ENCODE measurements around the gene DHRS7C.
"Not testable (repeated sequence)": the region's sequence is repeated elsewhere in the genome, so short reads cannot be mapped to it uniquely, and the experiment has no call there.

DHRS7C gene

GRCh38 chr17:9809409-9809808 is 18.0 kb upstream of the DHRS7C start:
- no peak for DNase-seq

- no peak for DNase-seq
These were observed 15.3 kb upstream of the DHRS7C start for GRCh38 chr17:9806699-9807098.

GRCh38 chr17:9805769-9806168 is 14.4 kb upstream of the DHRS7C start:
- no peak for DNase-seq

- DNase-seq = no peak
These were observed 11.3 kb upstream of the DHRS7C start for GRCh38 chr17:9802697-9803096.

- DNase-seq = no peak
These were observed 10.9 kb upstream of the DHRS7C start for GRCh38 chr17:9802294-9802693.

GRCh38 chr17:9801505-9801904 is 10.1 kb upstream of the DHRS7C start:
- no peak for DNase-seq

- DNase-seq = no peak
These were observed 7.3 kb upstream of the DHRS7C start for GRCh38 chr17:9798724-9799123.

- DNase-seq = no peak
These were observed 6.6 kb upstream of the DHRS7C start for GRCh38 chr17:9798008-9798407.

GRCh38 chr17:9792181-9792840 is 919 bp upstream of the DHRS7C start:
- no peak for DNase-seq

- no peak for DNase-seq
These were observed 1.1 kb downstream of the DHRS7C start for GRCh38 chr17:9790316-9790715.

- no peak for DNase-seq
These were observed 2.8 kb downstream of the DHRS7C start for GRCh38 chr17:9788601-9789000.

GRCh38 chr17:9784544-9784943 is 6.8 kb downstream of the DHRS7C start:
- no peak for DNase-seq

GRCh38 chr17:9783465-9783864 is 7.9 kb downstream of the DHRS7C start:
- DNase-seq = not testable (repeated sequence)

GRCh38 chr17:9783050-9783449 is 8.3 kb downstream of the DHRS7C start:
- no peak for DNase-seq

GRCh38 chr17:9780552-9780951 is 10.8 kb downstream of the DHRS7C start:
- no peak for DNase-seq

- no peak for DNase-seq
These were observed 14.5 kb downstream of the DHRS7C start for GRCh38 chr17:9776911-9777310.

- no peak for DNase-seq
These were observed 18.7 kb downstream of the DHRS7C start for GRCh38 chr17:9772658-9773057.

GRCh38 chr17:9771465-9771864 is 19.9 kb downstream of the DHRS7C start:
- DNase-seq = no peak

GRCh38 chr17:9769036-9769695 is 22.2 kb downstream of the DHRS7C start:
- DNase-seq = no peak

GRCh38 chr17:9768381-9768934 is 22.9 kb downstream of the DHRS7C start:
- DNase-seq = no peak

GRCh38 chr17:9767432-9767991 is 23.9 kb downstream of the DHRS7C start:
- DNase-seq = no peak

- no peak for DNase-seq
These were observed 24.4 kb downstream of the DHRS7C start for GRCh38 chr17:9766970-9767369.

- DNase-seq = no peak
These were observed 26.1 kb downstream of the DHRS7C start for GRCh38 chr17:9765322-9765721.

- no peak for DNase-seq
These were observed 27.7 kb downstream of the DHRS7C start for GRCh38 chr17:9763643-9764042.
